Measurements from ENCODE around the gene BTBD2. TPM values are rescaled to one million over a fixed set of nuclear protein-coding genes. Genes with fewer than 3 reads are reported as not detected.
A peak's percentile ranks its signal among the peaks of the same experiment; 100 is the strongest.

Gene BTBD2
- total RNA-seq, 4 donors from 2014 or later, result 54.6 to 82.9 (median 63.6) TPM

GRCh38 chr19:2048104-2048958 lies 32.8 kb upstream of the BTBD2 start:
- no peak for TF ChIP-seq CTCF (IDR thresholded peaks at IDR 0.05 in 4 of 5, conservative IDR thresholded peaks at IDR 0.05 in 1 of 5)
- no peak for TF ChIP-seq POLR2A (IDR thresholded peaks at IDR 0.05)
- intact Hi-C loops (cut with DNase I; ENCODE audit: low total_unique reads), result no loop called here
- Histone ChIP-seq H3K27ac (peak overlapping the region; percentile 96 to 100 (median 100)), H3K36me3 (peaks cover 0 to 20% of the 10 kb centered on the region in 2 donors), H3K4me3 (peak overlapping the region; percentile 82 to 100 (median 95)), H3K27me3 (no peaks in the 10 kb centered on the region), H3K9me3 (no peaks in the 10 kb centered on the region), H3K4me1 (peaks cover 64 to 70% of the 10 kb centered on the region in 2 donors)
- ATAC-seq (no peak), DNase-seq (peak; percentile 14 to 41)
- in situ Hi-C loops (cut with MboI; ENCODE audit: low sequenced_read_pairs in 4 of 4), result no loop called here

- no peaks in the 10 kb centered on the region for H3K9me3 ChIP-seq
- H3K4me1 ChIP-seq, result peaks cover 72 to 77% of the 10 kb centered on the region in 2 donors
- H3K27ac ChIP-seq, result peak overlapping the region; percentile 96 to 100 (median 100)
- H3K4me3 ChIP-seq, result peak overlapping the region; percentile 82 to 100 (median 95)
- intact Hi-C loops (cut with DNase I; ENCODE audit: low total_unique reads), result no loop called here
- in situ Hi-C loops (cut with MboI; ENCODE audit: low sequenced_read_pairs in 4 of 4), result no loop called here
- DNase-seq, result peak; percentile 64 to 88
- peak; percentile 13 to 30 for TF ChIP-seq POLR2A (IDR thresholded peaks at IDR 0.05)
- TF ChIP-seq CTCF (IDR thresholded peaks at IDR 0.05 in 4 of 5, conservative IDR thresholded peaks at IDR 0.05 in 1 of 5), result no peak
- peaks cover 0 to 23% of the 10 kb centered on the region in 2 donors for H3K36me3 ChIP-seq
- no peaks in the 10 kb centered on the region for H3K27me3 ChIP-seq
- no peak for ATAC-seq
Measured at GRCh38 chr19:2047449-2048103, 32.1 kb upstream of the BTBD2 start.

- no peak for ATAC-seq
- intact Hi-C loops (cut with DNase I; ENCODE audit: low total_unique reads) (no loop called here), in situ Hi-C loops (cut with MboI; ENCODE audit: low sequenced_read_pairs in 4 of 4) (no loop called here)
- Histone ChIP-seq H3K4me3 (peak overlapping the region; percentile 82 to 100 (median 95)), H3K9me3 (no peaks in the 10 kb centered on the region), H3K27me3 (no peaks in the 10 kb centered on the region), H3K36me3 (peaks cover 0 to 23% of the 10 kb centered on the region in 2 donors), H3K4me1 (peaks cover 74 to 78% of the 10 kb centered on the region in 2 donors), H3K27ac (peak overlapping the region; percentile 96 to 100 (median 100))
- TF ChIP-seq POLR2A (IDR thresholded peaks at IDR 0.05), result no peak
- TF ChIP-seq CTCF (IDR thresholded peaks at IDR 0.05 in 4 of 5, conservative IDR thresholded peaks at IDR 0.05 in 1 of 5), result no peak
- DNase-seq, result peak in 1 of 2 donors; percentile 35
Measured at GRCh38 chr19:2047076-2047448, 31.5 kb upstream of the BTBD2 start.

GRCh38 chr19:2046046-2046907 lies 30.8 kb upstream of the BTBD2 start:
- DNase-seq (peak; percentile 5 to 59), ATAC-seq (no peak)
- no peak for TF ChIP-seq POLR2A (IDR thresholded peaks at IDR 0.05)
- no peak for TF ChIP-seq CTCF (IDR thresholded peaks at IDR 0.05 in 4 of 5, conservative IDR thresholded peaks at IDR 0.05 in 1 of 5)
- Histone ChIP-seq H3K27ac (peak overlapping the region; percentile 96 to 100 (median 100)), H3K36me3 (peaks cover 0 to 27% of the 10 kb centered on the region in 2 donors), H3K27me3 (no peaks in the 10 kb centered on the region), H3K4me3 (peak overlapping the region; percentile 82 to 100 (median 95)), H3K9me3 (no peaks in the 10 kb centered on the region), H3K4me1 (peaks cover 73 to 77% of the 10 kb centered on the region in 2 donors)
- intact Hi-C loops (cut with DNase I; ENCODE audit: low total_unique reads), result no loop called here
- in situ Hi-C loops (cut with MboI; ENCODE audit: low sequenced_read_pairs in 4 of 4), result no loop called here
